ENCODE data around the gene PRORP.

DNA sequence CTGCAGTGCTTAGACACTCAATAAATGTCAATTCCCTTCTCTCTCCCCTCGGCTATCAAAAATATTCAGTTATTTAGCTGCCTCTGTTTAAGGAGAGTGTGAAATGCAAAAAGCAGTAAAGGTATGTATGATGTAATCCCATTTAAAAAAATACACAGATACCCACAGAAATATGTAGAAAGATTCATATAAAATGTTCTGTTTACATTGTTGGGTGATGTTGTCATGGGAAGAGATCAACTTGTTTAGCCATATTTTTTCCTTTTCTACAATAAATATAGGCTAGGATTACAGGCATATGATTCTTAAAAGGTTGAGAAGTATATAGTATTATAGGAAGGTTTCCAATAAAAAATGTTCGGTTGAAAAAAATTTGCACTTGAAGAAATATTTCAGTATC is 8.3 kb upstream of the PRORP start:
- TF ChIP-seq POLR2A (IDR thresholded peaks at IDR 0.05) = no peak
- TF ChIP-seq, protein P1, sequence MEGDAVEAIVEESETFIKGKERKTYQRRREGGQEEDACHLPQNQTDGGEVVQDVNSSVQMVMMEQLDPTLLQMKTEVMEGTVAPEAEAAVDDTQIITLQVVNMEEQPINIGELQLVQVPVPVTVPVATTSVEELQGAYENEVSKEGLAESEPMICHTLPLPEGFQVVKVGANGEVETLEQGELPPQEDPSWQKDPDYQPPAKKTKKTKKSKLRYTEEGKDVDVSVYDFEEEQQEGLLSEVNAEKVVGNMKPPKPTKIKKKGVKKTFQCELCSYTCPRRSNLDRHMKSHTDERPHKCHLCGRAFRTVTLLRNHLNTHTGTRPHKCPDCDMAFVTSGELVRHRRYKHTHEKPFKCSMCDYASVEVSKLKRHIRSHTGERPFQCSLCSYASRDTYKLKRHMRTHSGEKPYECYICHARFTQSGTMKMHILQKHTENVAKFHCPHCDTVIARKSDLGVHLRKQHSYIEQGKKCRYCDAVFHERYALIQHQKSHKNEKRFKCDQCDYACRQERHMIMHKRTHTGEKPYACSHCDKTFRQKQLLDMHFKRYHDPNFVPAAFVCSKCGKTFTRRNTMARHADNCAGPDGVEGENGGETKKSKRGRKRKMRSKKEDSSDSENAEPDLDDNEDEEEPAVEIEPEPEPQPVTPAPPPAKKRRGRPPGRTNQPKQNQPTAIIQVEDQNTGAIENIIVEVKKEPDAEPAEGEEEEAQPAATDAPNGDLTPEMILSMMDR (IDR thresholded peaks at IDR 0.05) = no peak
- TF ChIP-seq EP300 (IDR thresholded peaks at IDR 0.05) = no peak

Data from ovary (tissue), 3 donors.